Endothelial cell of umbilical vein (primary cell): ENCODE results near the gene CYP2A6.

Experiments used
- CTCF ChIP-seq, 2 donors: IDR thresholded peaks; 1 replicate in 1 of 2; 2 replicates in 1 of 2; pipeline ENCODE4 v1.5.1; 2011; ENCODE audit warnings: low read length in 2 of 2, mild to moderate bottlenecking in 2 of 2, moderate library complexity in 2 of 2, control low read depth in 1 of 2, inconsistent platforms in 1 of 2, low read depth in 1 of 2; ENCODE audit not compliant: insufficient read depth in 1 of 2; ENCODE audit errors: extremely low read depth in 1 of 2
- EZH2 ChIP-seq: IDR thresholded peaks from 2 replicates; pipeline ENCODE4 v1.6.1; 2012; ENCODE audit warnings: borderline replicate concordance, low read depth, mild to moderate bottlenecking, moderate library complexity, low read length, inconsistent platforms; ENCODE audit not compliant: severe bottlenecking
- FOS ChIP-seq: IDR thresholded peaks from 2 replicates; pipeline ENCODE4 v1.6.1; 2011; ENCODE audit warnings: mild to moderate bottlenecking, low read length, moderate library complexity, borderline replicate concordance; ENCODE audit not compliant: insufficient read depth
- GATA2 ChIP-seq: IDR thresholded peaks from 2 replicates; pipeline ENCODE4 v1.7.0; 2011; ENCODE audit warnings: low read depth, mild to moderate bottlenecking, moderate library complexity, mixed read lengths, low read length; ENCODE audit not compliant: insufficient read length, insufficient read depth
- MAX ChIP-seq: IDR thresholded peaks from 2 replicates; pipeline ENCODE4 v1.6.1; 2011; ENCODE audit not compliant: insufficient read depth, insufficient read length
- POLR2A ChIP-seq: IDR thresholded peaks from 2 replicates; pipeline ENCODE4 v1.6.1; 2012; ENCODE audit warnings: low read depth, mild to moderate bottlenecking, control low read depth, low read length
- POLR2AphosphoS5 ChIP-seq: IDR thresholded peaks from 2 replicates; pipeline ENCODE4 v1.6.1; 2012; ENCODE audit warnings: low read depth, mild to moderate bottlenecking, control low read depth, low read length, moderate library complexity; ENCODE audit not compliant: insufficient read depth

DNA sequence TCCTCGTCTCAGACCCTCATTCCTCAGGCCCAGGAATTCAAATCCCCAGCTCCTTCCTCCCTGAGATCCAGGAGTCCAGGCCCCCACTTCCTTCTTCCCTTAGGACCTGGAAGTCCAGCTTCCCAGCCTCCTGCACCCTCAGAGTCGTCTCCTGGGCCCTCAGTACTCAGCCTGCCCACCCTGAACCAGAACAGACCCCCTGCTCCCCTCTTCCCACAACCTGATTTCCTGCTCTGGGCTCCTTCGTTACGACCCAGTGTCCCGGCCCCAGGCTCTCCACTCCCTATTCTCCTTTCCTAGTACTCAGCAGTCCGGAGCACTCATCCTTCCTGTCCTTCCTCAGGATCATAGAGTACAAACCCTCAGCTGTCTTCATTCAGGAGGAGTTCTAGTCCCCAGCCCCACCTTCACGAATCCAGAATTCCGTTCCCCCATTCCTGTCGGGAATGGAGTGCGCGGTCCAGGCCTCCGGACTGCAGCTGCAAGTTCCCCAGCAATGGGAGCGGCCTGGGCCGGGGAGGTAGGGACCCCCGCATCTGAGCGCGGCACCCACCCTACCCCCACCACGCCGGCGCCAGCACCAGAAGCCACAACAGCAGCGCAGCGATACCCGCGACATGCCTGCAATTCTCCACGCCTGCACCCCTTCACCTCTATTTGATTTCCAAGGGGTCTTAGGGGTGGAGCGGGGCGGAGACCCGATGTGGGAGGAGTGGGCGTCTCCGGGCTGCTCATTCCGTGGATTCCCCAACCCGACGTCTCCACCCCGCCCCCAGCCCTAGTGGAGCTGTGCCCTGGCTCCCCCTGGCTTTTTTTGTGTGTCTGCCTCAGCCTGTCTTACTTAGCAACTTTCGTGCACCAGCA is 38.5 kb downstream of the CYP2A6 start:
- TF ChIP-seq FOS (no peak), MAX (no peak), EZH2 (no peak), CTCF (IDR thresholded peaks at IDR 0.05; ENCODE audit: extremely low read depth in 1 of 2, insufficient read depth in 1 of 2, low read depth in 1 of 2, low read length in 2 of 2) (no peak), POLR2AphosphoS5 (no peak), POLR2A (no peak), GATA2 (no peak)
